PC-3 (cell line): ENCODE data around the gene ANKFN1. TPM values are rescaled to one million over a fixed set of nuclear protein-coding genes. Genes with fewer than 3 reads are reported as not detected.

Source experiments
- ATAC-seq: fragments of 200-7000 bp; cut with Tn5 transposase; 2 replicates; pipeline ENCODE4 v1.9.1; 2020; ENCODE audit warnings: mild to moderate bottlenecking, moderate library complexity
- BruUV-seq: library from RNA; stranded (reverse); fragments of 400-500 nt; replicated peaks from 2 replicates; lab custom pipeline; 2021; lab: Mats Ljungman, UMichigan
- CTCF ChIA-PET: fragments of 300-600 bp; sonication (Branson Sonifier 250); formaldehyde crosslinking; loops from one replicate; lab custom pipeline; 2022; ENCODE audit warnings: antibody characterized with exemption; lab: Charles Lee
- POLR2A ChIA-PET: fragments of 300-600 bp; sonication (Branson Sonifier 250); formaldehyde crosslinking; loops from one replicate; lab custom pipeline; 2022; ENCODE audit warnings: antibody characterized with exemption; ENCODE audit not compliant: unreplicated experiment; lab: Charles Lee
- DNase-seq: peaks from one replicate; pipeline ENCODE4 v3.0.0-alpha.2; 2015
- H2AFZ ChIP-seq: fragments of 300-600 bp; sonication (generic); 2 replicates; pipeline ENCODE4 v1.6.0; 2016; ENCODE audit warnings: antibody characterized with exemption, low read length
- H3F3A ChIP-seq: fragments of 300-600 bp; sonication (generic); one replicate; pipeline ENCODE4 v1.6.0; 2017; ENCODE audit warnings: antibody characterized with exemption, low read length, control low read depth, mild to moderate bottlenecking; ENCODE audit not compliant: unreplicated experiment
- H3K27ac ChIP-seq: fragments of 300-600 bp; sonication (generic); 2 replicates; pipeline ENCODE4 v1.5.1; 2016; ENCODE audit warnings: mild to moderate bottlenecking, low read length
- H3K27me3 ChIP-seq: fragments of 300-600 bp; sonication (generic); 2 replicates; pipeline ENCODE4 v1.6.1; 2016; ENCODE audit warnings: low read length, mixed read lengths
- H3K36me3 ChIP-seq: fragments of 300-600 bp; sonication (generic); 2 replicates; pipeline ENCODE4 v1.6.1; 2016; ENCODE audit warnings: low read depth, mixed run types, low read length, mixed read lengths
- H3K4me1 ChIP-seq: fragments of 300-600 bp; sonication (generic); 2 replicates; pipeline ENCODE4 v1.5.1; 2016; ENCODE audit warnings: low read length; ENCODE audit not compliant: insufficient read depth
- H3K4me2 ChIP-seq: fragments of 300-600 bp; sonication (generic); 2 replicates; pipeline ENCODE4 v1.6.0; 2016; ENCODE audit warnings: low read length
- H3K4me3 ChIP-seq: fragments of 300-600 bp; sonication (generic); 2 replicates; pipeline ENCODE4 v1.5.1; 2016; ENCODE audit warnings: mild to moderate bottlenecking, low read length, mixed read lengths
- H3K79me2 ChIP-seq: fragments of 300-600 bp; sonication (generic); 2 replicates; pipeline ENCODE4 v1.6.1; 2017; ENCODE audit warnings: low read length, mixed read lengths
- H3K9ac ChIP-seq: fragments of 300-600 bp; sonication (generic); 2 replicates; pipeline ENCODE4 v1.6.0; 2016; ENCODE audit warnings: mild to moderate bottlenecking, low read length
- H3K9me2 ChIP-seq: fragments of 300-600 bp; sonication (generic); replicated peaks from 2 replicates; pipeline ENCODE4 v1.6.1; 2016; ENCODE audit warnings: mixed run types, low read length, mixed read lengths
- H3K9me3 ChIP-seq: fragments of 300-600 bp; sonication (generic); 2 replicates; pipeline ENCODE4 v1.6.1; 2016; ENCODE audit warnings: low read length, mixed read lengths
- H4K20me1 ChIP-seq: fragments of 300-600 bp; sonication (generic); 2 replicates; pipeline ENCODE4 v1.6.1; 2016; ENCODE audit warnings: low read length, mixed read lengths
- CTCF ChIP-seq: fragments of 300-600 bp; sonication (generic); conservative IDR thresholded peaks from 2 replicates; pipeline ENCODE4 v1.5.1; 2017; ENCODE audit warnings: antibody characterized with exemption, low read depth, mild to moderate bottlenecking, low read length
- EZH2 ChIP-seq: fragments of 300-600 bp; sonication (generic); IDR thresholded peaks from one replicate; pipeline ENCODE4 v1.6.1; 2017; ENCODE audit warnings: antibody characterized with exemption, mild to moderate bottlenecking, low read length; ENCODE audit not compliant: unreplicated experiment
- EZH2phosphoT487 ChIP-seq: fragments of 300-600 bp; sonication (generic); IDR thresholded peaks from 2 replicates; pipeline ENCODE4 v1.6.1; 2018; ENCODE audit warnings: mild to moderate bottlenecking, antibody characterized with exemption, low read length, borderline replicate concordance
- intact Hi-C: fragments of 100-400 bp; cut with micrococcal nuclease; formaldehyde crosslinking; loops from 2 replicates; pipeline ENCODE4 v1.9.0; 2023
- total RNA-seq: library from RNA; depleted of rRNA; stranded (reverse); fragments of >200 nt; gene quantifications from 2 replicates; pipeline ENCODE4 v1.2.3, GENCODE V29; 2014

The ANKFN1 gene
- total RNA-seq, 1 experiment from 2014 or later = not detected

GRCh38 chr17:56290101-56290801 lies 137.0 kb downstream of the ANKFN1 start:
- no peak overlapping the region for H2AFZ ChIP-seq
- 0 out of 2 replicates have a peak overlapping the region, but pooled peaks have one; percentile 10 for H3K4me3 ChIP-seq
- no peaks in the 10 kb centered on the region for H3K4me1 ChIP-seq
- H3K9me3 ChIP-seq = no peaks in the 10 kb centered on the region
- ATAC-seq (no peak), DNase-seq (no peak)
- CTCF ChIA-PET = no interaction called here
- no peaks in the 10 kb centered on the region for H3F3A ChIP-seq
- no TSS peak for BruUV-seq
- peak overlapping the region; percentile 18; the same call in 1 of the 2 replicates for H3K4me2 ChIP-seq
- no peak overlapping the region for H3K9ac ChIP-seq
- no peaks in the 10 kb centered on the region for H3K79me2 ChIP-seq
- H3K36me3 ChIP-seq = no peaks in the 10 kb centered on the region
- TF ChIP-seq EZH2phosphoT487 = no peak
- TF ChIP-seq CTCF = no peak
- TF ChIP-seq EZH2 = no peak
- intact Hi-C loops = no loop called here
- POLR2A ChIA-PET = no interaction called here
- no peaks in the 10 kb centered on the region for H3K9me2 ChIP-seq
- H3K27me3 ChIP-seq = no peaks in the 10 kb centered on the region
- H3K27ac ChIP-seq = no peak overlapping the region
- no peaks in the 10 kb centered on the region for H4K20me1 ChIP-seq

GRCh38 chr17:56290802-56291118 lies 137.5 kb downstream of the ANKFN1 start:
- Histone ChIP-seq H2AFZ (no peak overlapping the region), H3K4me3 (0 out of 2 replicates have a peak overlapping the region, but pooled peaks have one; percentile 10), H3F3A (no peaks in the 10 kb centered on the region), H3K4me1 (no peaks in the 10 kb centered on the region), H3K27ac (no peak overlapping the region), H3K36me3 (no peaks in the 10 kb centered on the region), H3K4me2 (0 out of 2 replicates have a peak overlapping the region, but pooled peaks have one; percentile 18), H3K27me3 (no peaks in the 10 kb centered on the region), H3K79me2 (no peaks in the 10 kb centered on the region), H3K9me2 (no peaks in the 10 kb centered on the region), H4K20me1 (no peaks in the 10 kb centered on the region), H3K9ac (no peak overlapping the region), H3K9me3 (no peaks in the 10 kb centered on the region)
- intact Hi-C loops = no loop called here
- POLR2A ChIA-PET = no interaction called here
- CTCF ChIA-PET = no interaction called here
- no TSS peak for BruUV-seq
- ATAC-seq (no peak), DNase-seq (no peak)
- TF ChIP-seq CTCF (no peak), EZH2phosphoT487 (no peak), EZH2 (no peak)

- no peak overlapping the region for H3K27ac ChIP-seq
- H2AFZ ChIP-seq = no peak overlapping the region
- DNase-seq (no peak), ATAC-seq (no peak)
- TF ChIP-seq EZH2phosphoT487 (no peak), EZH2 (no peak), CTCF (no peak)
- H3K36me3 ChIP-seq = no peaks in the 10 kb centered on the region
- H3K4me3 ChIP-seq = no peak overlapping the region
- H3K4me1 ChIP-seq = no peaks in the 10 kb centered on the region
- H3K4me2 ChIP-seq = no peak overlapping the region
- H4K20me1 ChIP-seq = no peaks in the 10 kb centered on the region
- POLR2A ChIA-PET = no interaction called here
- no TSS peak for BruUV-seq
- H3F3A ChIP-seq = no peaks in the 10 kb centered on the region
- no peaks in the 10 kb centered on the region for H3K9me2 ChIP-seq
- H3K79me2 ChIP-seq = no peaks in the 10 kb centered on the region
- CTCF ChIA-PET = no interaction called here
- intact Hi-C loops = no loop called here
- no peaks in the 10 kb centered on the region for H3K9me3 ChIP-seq
- H3K27me3 ChIP-seq = no peaks in the 10 kb centered on the region
- no peak overlapping the region for H3K9ac ChIP-seq
Measured at GRCh38 chr17:56291226-56291805, 138.0 kb downstream of the ANKFN1 start.
